WTC11 (cell line): Measurements from ENCODE around the gene OSBPL10. TPM values are rescaled to one million over a fixed set of nuclear protein-coding genes. Genes with fewer than 3 reads are reported as not detected.

Experiments
- ATAC-seq: fragments of 200-7000 bp; cut with Tn5 transposase; 2 replicates; pipeline ENCODE4 v1.10.0; 2021; ENCODE audit warnings: mild to moderate bottlenecking, moderate library complexity
- CTCF ChIA-PET: fragments of 300-600 bp; sonication (Branson Sonifier 250); formaldehyde crosslinking; loops from one replicate; lab custom pipeline; 2021; ENCODE audit warnings: antibody characterized with exemption; lab: Charles Lee
- POLR2A ChIA-PET: fragments of 350-600 bp; sonication (Branson Sonifier 250); formaldehyde crosslinking; loops from one replicate; lab custom pipeline; 2021; ENCODE audit warnings: antibody characterized with exemption; lab: Charles Lee
- DNase-seq: peaks from one replicate; pipeline ENCODE4 v3.0.0; 2021; ENCODE audit warnings: low spot score
- H3K27ac Mint-ChIP-seq: 2 replicates; pipeline ENCODE4 v1.8.0; 2021; ENCODE audit warnings: mixed read lengths
- H3K27me3 Mint-ChIP-seq: 2 replicates; pipeline ENCODE4 v1.8.0; 2021; ENCODE audit warnings: low read depth, mild to moderate bottlenecking, moderate library complexity, mixed read lengths
- H3K36me3 Mint-ChIP-seq: 2 replicates; pipeline ENCODE4 v1.8.0; 2021; ENCODE audit warnings: mixed read lengths
- H3K4me1 Mint-ChIP-seq: 2 replicates; pipeline ENCODE4 v1.8.0; 2022; ENCODE audit warnings: mixed read lengths
- H3K4me3 Mint-ChIP-seq: 2 replicates; pipeline ENCODE4 v1.8.0; 2021; ENCODE audit warnings: mild to moderate bottlenecking, moderate library complexity, mixed read lengths
- H3K9me3 Mint-ChIP-seq: 2 replicates; pipeline ENCODE4 v1.8.0; 2021; ENCODE audit warnings: mixed read lengths
- CREM ChIP-seq: sonication (generic); formaldehyde crosslinking; IDR thresholded peaks from 2 replicates; pipeline ENCODE4 v1.8.1; 2022; ENCODE audit warnings: mild to moderate bottlenecking, missing genetic modification reagents, moderate library complexity
- CTCF ChIP-seq: fragments of 200-600 bp; IDR thresholded peaks from 2 replicates; pipeline ENCODE4 v1.8.0; 2022; ENCODE audit warnings: antibody characterized with exemption
- ELF4 ChIP-seq: sonication (generic); formaldehyde crosslinking; IDR thresholded peaks from 2 replicates; pipeline ENCODE4 v1.8.1; 2022; ENCODE audit warnings: low read depth, mild to moderate bottlenecking, moderate library complexity, missing genetic modification reagents
- FOXP4 ChIP-seq: sonication (generic); formaldehyde crosslinking; IDR thresholded peaks from 2 replicates; pipeline ENCODE4 v1.8.0; 2022; ENCODE audit warnings: mild to moderate bottlenecking, missing genetic modification reagents
- GABPB1 ChIP-seq: sonication (generic); formaldehyde crosslinking; IDR thresholded peaks from 2 replicates; pipeline ENCODE4 v1.8.1; 2023; ENCODE audit warnings: mild to moderate bottlenecking, missing genetic modification reagents
- HMGA2 ChIP-seq: fragments of 250-450 bp; sonication (Bioruptor Pico); IDR thresholded peaks from 2 replicates; pipeline ENCODE4 v1.4.0; 2021; ENCODE audit warnings: mild to moderate bottlenecking, moderate library complexity
- JAZF1 ChIP-seq: fragments of 250-450 bp; sonication (Bioruptor Pico); IDR thresholded peaks from 2 replicates; pipeline ENCODE4 v1.9.0; 2021; ENCODE audit warnings: moderate library complexity, mild to moderate bottlenecking, inconsistent platforms
- KAT7 ChIP-seq: sonication (generic); formaldehyde crosslinking; IDR thresholded peaks from 2 replicates; pipeline ENCODE4 v1.8.1; 2023; ENCODE audit warnings: missing genetic modification reagents, mild to moderate bottlenecking, borderline replicate concordance
- NFYB ChIP-seq: sonication (generic); formaldehyde crosslinking; conservative IDR thresholded peaks from 2 replicates; pipeline ENCODE4 v1.8.0; 2022; ENCODE audit warnings: low read depth, missing genetic modification reagents
- OVOL2 ChIP-seq: fragments of 250-450 bp; sonication (Bioruptor Pico); IDR thresholded peaks from 2 replicates; pipeline ENCODE4 v1.9.0; 2021; ENCODE audit warnings: mild to moderate bottlenecking, borderline replicate concordance
- RORB ChIP-seq: fragments of 250-450 bp; sonication (Bioruptor Pico); IDR thresholded peaks from 2 replicates; pipeline ENCODE4 v1.9.0; 2021; ENCODE audit warnings: mild to moderate bottlenecking
- SOX15 ChIP-seq: fragments of 250-450 bp; sonication (Bioruptor Pico); IDR thresholded peaks from 2 replicates; pipeline ENCODE4 v1.9.0; 2021; ENCODE audit warnings: mild to moderate bottlenecking
- SP1 ChIP-seq: sonication (generic); formaldehyde crosslinking; conservative IDR thresholded peaks from 2 replicates; pipeline ENCODE4 v1.8.1; 2022; ENCODE audit warnings: missing genetic modification reagents
- STAT6 ChIP-seq: sonication (generic); formaldehyde crosslinking; conservative IDR thresholded peaks from 2 replicates; pipeline ENCODE4 v1.8.1; 2023; ENCODE audit warnings: mild to moderate bottlenecking, low read depth, missing genetic modification reagents, moderate library complexity
- TEAD1 ChIP-seq: sonication (generic); formaldehyde crosslinking; IDR thresholded peaks from 2 replicates; pipeline ENCODE4 v1.8.0; 2022; ENCODE audit warnings: mild to moderate bottlenecking, missing genetic modification reagents
- TEAD4 ChIP-seq: sonication (generic); formaldehyde crosslinking; IDR thresholded peaks from 2 replicates; pipeline ENCODE4 v1.8.0; 2022; ENCODE audit warnings: mild to moderate bottlenecking, missing genetic modification reagents
- USF1 ChIP-seq: sonication (generic); formaldehyde crosslinking; IDR thresholded peaks from 2 replicates; pipeline ENCODE4 v1.8.0; 2022; ENCODE audit warnings: mild to moderate bottlenecking, missing genetic modification reagents
- ZNF121 ChIP-seq: sonication (generic); formaldehyde crosslinking; IDR thresholded peaks from 2 replicates; pipeline ENCODE4 v1.8.0; 2023; ENCODE audit warnings: missing genetic modification reagents
- total RNA-seq: library from RNA; stranded (reverse); gene quantifications from 3 replicates; pipeline ENCODE4 v1.2.3, GENCODE V29; 2021
- TF ChIP-seq, protein P1 (sequence below): sonication (generic); formaldehyde crosslinking; IDR thresholded peaks from 2 replicates; pipeline ENCODE4 v1.8.0; 2022; ENCODE audit warnings: missing genetic modification reagents
- TF ChIP-seq, protein P2 (sequence below): sonication (generic); formaldehyde crosslinking; IDR thresholded peaks from 2 replicates; pipeline ENCODE4 v1.8.1; 2023; ENCODE audit warnings: mild to moderate bottlenecking, missing genetic modification reagents, borderline replicate concordance
- TF ChIP-seq, protein P3 (sequence below): sonication (generic); formaldehyde crosslinking; IDR thresholded peaks from 2 replicates; pipeline ENCODE4 v1.8.0; 2022; ENCODE audit warnings: mild to moderate bottlenecking, missing genetic modification reagents

Gene OSBPL10
- total RNA-seq, 1 experiment from 2014 or later, result 84.1 TPM

DNA sequence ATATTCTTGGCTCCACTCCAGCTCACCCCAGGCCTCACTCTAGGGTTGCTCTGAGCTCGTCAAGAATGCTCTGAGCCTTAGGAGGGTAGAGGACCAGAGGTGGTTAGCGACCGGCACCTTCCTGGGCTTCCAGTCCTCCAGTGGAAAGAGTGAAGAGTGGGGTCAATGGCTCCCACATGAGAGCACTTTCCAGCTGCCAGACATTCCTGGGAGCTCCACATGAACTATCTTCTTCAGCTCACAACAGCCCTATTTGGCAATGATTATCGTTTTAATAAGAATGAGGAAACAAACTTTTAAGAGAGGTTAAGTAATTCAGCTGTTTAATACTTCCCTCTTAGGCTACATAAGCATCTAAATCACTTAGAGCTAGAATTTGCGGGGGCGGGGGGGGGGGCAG is 309.1 kb downstream of the OSBPL10 start:
- no peaks in the 10 kb centered on the region for H3K27me3 Mint-ChIP-seq
- ATAC-seq (no peak), DNase-seq (no peak)
- peaks cover 37% of the 10 kb centered on the region for H3K36me3 Mint-ChIP-seq
- peaks cover 16% of the 10 kb centered on the region; the same call in 1 of the 2 replicates for H3K4me1 Mint-ChIP-seq
- TF ChIP-seq GABPB1 (CRISPR knock-in tag), result no peak
- TF ChIP-seq, protein P1, sequence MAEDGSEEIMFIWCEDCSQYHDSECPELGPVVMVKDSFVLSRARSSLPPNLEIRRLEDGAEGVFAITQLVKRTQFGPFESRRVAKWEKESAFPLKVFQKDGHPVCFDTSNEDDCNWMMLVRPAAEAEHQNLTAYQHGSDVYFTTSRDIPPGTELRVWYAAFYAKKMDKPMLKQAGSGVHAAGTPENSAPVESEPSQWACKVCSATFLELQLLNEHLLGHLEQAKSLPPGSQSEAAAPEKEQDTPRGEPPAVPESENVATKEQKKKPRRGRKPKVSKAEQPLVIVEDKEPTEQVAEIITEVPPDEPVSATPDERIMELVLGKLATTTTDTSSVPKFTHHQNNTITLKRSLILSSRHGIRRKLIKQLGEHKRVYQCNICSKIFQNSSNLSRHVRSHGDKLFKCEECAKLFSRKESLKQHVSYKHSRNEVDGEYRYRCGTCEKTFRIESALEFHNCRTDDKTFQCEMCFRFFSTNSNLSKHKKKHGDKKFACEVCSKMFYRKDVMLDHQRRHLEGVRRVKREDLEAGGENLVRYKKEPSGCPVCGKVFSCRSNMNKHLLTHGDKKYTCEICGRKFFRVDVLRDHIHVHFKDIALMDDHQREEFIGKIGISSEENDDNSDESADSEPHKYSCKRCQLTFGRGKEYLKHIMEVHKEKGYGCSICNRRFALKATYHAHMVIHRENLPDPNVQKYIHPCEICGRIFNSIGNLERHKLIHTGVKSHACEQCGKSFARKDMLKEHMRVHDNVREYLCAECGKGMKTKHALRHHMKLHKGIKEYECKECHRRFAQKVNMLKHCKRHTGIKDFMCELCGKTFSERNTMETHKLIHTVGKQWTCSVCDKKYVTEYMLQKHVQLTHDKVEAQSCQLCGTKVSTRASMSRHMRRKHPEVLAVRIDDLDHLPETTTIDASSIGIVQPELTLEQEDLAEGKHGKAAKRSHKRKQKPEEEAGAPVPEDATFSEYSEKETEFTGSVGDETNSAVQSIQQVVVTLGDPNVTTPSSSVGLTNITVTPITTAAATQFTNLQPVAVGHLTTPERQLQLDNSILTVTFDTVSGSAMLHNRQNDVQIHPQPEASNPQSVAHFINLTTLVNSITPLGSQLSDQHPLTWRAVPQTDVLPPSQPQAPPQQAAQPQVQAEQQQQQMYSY (CRISPR knock-in tag), result no peak
- no peak for TF ChIP-seq FOXP4 (CRISPR knock-in tag)
- no peak for TF ChIP-seq SOX15 (CRISPR knock-in tag)
- no peak for TF ChIP-seq OVOL2
- TF ChIP-seq, protein P2, sequence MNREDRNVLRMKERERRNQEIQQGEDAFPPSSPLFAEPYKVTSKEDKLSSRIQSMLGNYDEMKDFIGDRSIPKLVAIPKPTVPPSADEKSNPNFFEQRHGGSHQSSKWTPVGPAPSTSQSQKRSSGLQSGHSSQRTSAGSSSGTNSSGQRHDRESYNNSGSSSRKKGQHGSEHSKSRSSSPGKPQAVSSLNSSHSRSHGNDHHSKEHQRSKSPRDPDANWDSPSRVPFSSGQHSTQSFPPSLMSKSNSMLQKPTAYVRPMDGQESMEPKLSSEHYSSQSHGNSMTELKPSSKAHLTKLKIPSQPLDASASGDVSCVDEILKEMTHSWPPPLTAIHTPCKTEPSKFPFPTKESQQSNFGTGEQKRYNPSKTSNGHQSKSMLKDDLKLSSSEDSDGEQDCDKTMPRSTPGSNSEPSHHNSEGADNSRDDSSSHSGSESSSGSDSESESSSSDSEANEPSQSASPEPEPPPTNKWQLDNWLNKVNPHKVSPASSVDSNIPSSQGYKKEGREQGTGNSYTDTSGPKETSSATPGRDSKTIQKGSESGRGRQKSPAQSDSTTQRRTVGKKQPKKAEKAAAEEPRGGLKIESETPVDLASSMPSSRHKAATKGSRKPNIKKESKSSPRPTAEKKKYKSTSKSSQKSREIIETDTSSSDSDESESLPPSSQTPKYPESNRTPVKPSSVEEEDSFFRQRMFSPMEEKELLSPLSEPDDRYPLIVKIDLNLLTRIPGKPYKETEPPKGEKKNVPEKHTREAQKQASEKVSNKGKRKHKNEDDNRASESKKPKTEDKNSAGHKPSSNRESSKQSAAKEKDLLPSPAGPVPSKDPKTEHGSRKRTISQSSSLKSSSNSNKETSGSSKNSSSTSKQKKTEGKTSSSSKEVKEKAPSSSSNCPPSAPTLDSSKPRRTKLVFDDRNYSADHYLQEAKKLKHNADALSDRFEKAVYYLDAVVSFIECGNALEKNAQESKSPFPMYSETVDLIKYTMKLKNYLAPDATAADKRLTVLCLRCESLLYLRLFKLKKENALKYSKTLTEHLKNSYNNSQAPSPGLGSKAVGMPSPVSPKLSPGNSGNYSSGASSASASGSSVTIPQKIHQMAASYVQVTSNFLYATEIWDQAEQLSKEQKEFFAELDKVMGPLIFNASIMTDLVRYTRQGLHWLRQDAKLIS, result no peak
- no peak for TF ChIP-seq CREM (CRISPR knock-in tag)
- TF ChIP-seq, protein P3, sequence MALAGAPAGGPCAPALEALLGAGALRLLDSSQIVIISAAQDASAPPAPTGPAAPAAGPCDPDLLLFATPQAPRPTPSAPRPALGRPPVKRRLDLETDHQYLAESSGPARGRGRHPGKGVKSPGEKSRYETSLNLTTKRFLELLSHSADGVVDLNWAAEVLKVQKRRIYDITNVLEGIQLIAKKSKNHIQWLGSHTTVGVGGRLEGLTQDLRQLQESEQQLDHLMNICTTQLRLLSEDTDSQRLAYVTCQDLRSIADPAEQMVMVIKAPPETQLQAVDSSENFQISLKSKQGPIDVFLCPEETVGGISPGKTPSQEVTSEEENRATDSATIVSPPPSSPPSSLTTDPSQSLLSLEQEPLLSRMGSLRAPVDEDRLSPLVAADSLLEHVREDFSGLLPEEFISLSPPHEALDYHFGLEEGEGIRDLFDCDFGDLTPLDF (CRISPR knock-in tag), result no peak
- no peak for TF ChIP-seq ZNF121 (CRISPR knock-in tag)
- no peak for TF ChIP-seq TEAD1
- no peak for TF ChIP-seq CTCF
- no peak for TF ChIP-seq TEAD4 (CRISPR knock-in tag)
- ChIA-PET CTCF (no interaction called here), POLR2A (interaction anchor here (0.7 kb wide), 1 partner anchor 34 kb away, joined by 3 read pairs; no protein-coding TSS in a partner anchor)
- no peak overlapping the region for H3K4me3 Mint-ChIP-seq
- H3K27ac Mint-ChIP-seq, result no peak overlapping the region
- 0 out of 2 replicates have a peak, but pooled peaks cover 6% of the 10 kb centered on the region for H3K9me3 Mint-ChIP-seq

DNA sequence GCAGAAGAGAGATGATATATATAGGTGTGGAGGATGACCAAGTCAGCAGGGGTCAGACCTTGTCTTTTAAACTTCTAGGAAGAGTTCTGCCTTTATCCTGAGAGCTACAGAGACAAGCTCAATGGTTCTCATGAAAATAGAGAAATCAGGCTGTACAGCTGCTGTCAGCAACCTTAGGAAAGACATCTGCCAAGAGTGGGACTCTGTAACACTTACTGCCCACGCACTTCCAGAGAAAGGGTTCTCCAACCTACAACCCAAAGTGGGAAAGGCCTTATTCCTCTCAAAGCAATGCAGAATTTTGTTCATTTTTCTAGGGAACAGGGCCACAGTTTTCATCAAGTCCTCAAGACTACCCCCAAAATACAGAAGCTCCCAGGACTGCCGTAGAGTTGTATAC is 309.6 kb downstream of the OSBPL10 start:
- H3K4me3 Mint-ChIP-seq, result no peak overlapping the region
- 0 out of 2 replicates have a peak, but pooled peaks cover 6% of the 10 kb centered on the region for H3K9me3 Mint-ChIP-seq
- ChIA-PET POLR2A (interaction anchor here (0.7 kb wide), 1 partner anchor 35 kb away, joined by 3 read pairs; no protein-coding TSS in a partner anchor), CTCF (no interaction called here)
- DNase-seq, result no peak
- no peak for ATAC-seq
- H3K36me3 Mint-ChIP-seq, result peaks cover 37% of the 10 kb centered on the region
- H3K27ac Mint-ChIP-seq, result no peak overlapping the region
- H3K4me1 Mint-ChIP-seq, result peaks cover 16% of the 10 kb centered on the region; the same call in 1 of the 2 replicates
- no peaks in the 10 kb centered on the region for H3K27me3 Mint-ChIP-seq
- no peak for TF ChIP-seq USF1 (CRISPR knock-in tag)
- no peak for TF ChIP-seq KAT7 (CRISPR knock-in tag)
- TF ChIP-seq HMGA2 (CRISPR knock-in tag), result no peak
- TF ChIP-seq SP1, result no peak
- TF ChIP-seq ELF4, result no peak
- TF ChIP-seq RORB (CRISPR knock-in tag), result no peak
- no peak for TF ChIP-seq JAZF1 (CRISPR knock-in tag)
- TF ChIP-seq STAT6 (CRISPR knock-in tag), result no peak
- TF ChIP-seq NFYB (CRISPR knock-in tag), result no peak
